HEK293 (cell line): ENCODE results near the gene FBXL4.

Experiments used
- CTCF ChIA-PET: fragments of 350-600 bp; formaldehyde crosslinking; extraction: SDS; loops from one replicate; lab custom pipeline; 2021; ENCODE audit warnings: antibody characterized with exemption; lab: Yijun Ruan, JAX
- POLR2A ChIA-PET: fragments of 300-600 bp; formaldehyde crosslinking; extraction: SDS; loops from one replicate; lab custom pipeline; 2020; ENCODE audit warnings: antibody characterized with exemption, inconsistent platforms; lab: Yijun Ruan, JAX
- H3K27ac ChIP-seq: fragments of 200-500 bp; sonication (Bioruptor generic); 2 replicates; pipeline ENCODE4 v1.5.1; 2014; ENCODE audit warnings: low read depth, low read length, control low read depth, inconsistent platforms; ENCODE audit errors: extremely low read depth
- H3K36me3 ChIP-seq, 2 experiments: fragments of 200-500 bp in 1 of 2; sonication (Bioruptor generic) in 1 of 2; 1 replicate in 1 of 2; 2 replicates in 1 of 2; pipeline ENCODE4 v1.5.1; 2014 to 2017; ENCODE audit warnings: inconsistent platforms in 2 of 2, low read length in 2 of 2; ENCODE audit not compliant: control insufficient read depth in 2 of 2, insufficient read depth in 1 of 2
- H3K4me1 ChIP-seq: fragments of 200-500 bp; sonication (Bioruptor generic); 2 replicates; pipeline ENCODE4 v1.5.1; 2014; ENCODE audit warnings: mild to moderate bottlenecking, low read length, inconsistent platforms; ENCODE audit not compliant: control insufficient read depth, insufficient read depth
- H3K4me3 ChIP-seq: 2 replicates; pipeline ENCODE4 v1.5.1; 2011; ENCODE audit warnings: low read depth, mild to moderate bottlenecking, control low read depth, low read length, moderate library complexity
- H3K9me3 ChIP-seq: fragments of 200-500 bp; sonication (Bioruptor generic); 2 replicates; pipeline ENCODE4 v1.5.1; 2014; ENCODE audit warnings: low read depth, low read length, inconsistent platforms; ENCODE audit not compliant: control insufficient read depth, insufficient read depth
- EGR2 ChIP-seq: fragments of 450-650 bp; formaldehyde crosslinking; IDR thresholded peaks from 2 replicates; pipeline ENCODE4 v1.5.1; 2016; ENCODE audit warnings: low read depth, missing biosample characterization, missing genetic modification characterization
- REPIN1 ChIP-seq: fragments of 450-650 bp; formaldehyde crosslinking; IDR thresholded peaks from 2 replicates; pipeline ENCODE4 v1.5.1; 2017; ENCODE audit warnings: missing biosample characterization, missing genetic modification characterization, low read depth
- SETDB1 ChIP-seq: IDR thresholded peaks from one replicate; pipeline ENCODE4 v1.6.1; 2017; ENCODE audit warnings: mild to moderate bottlenecking, low read length, moderate library complexity, mixed read lengths; ENCODE audit not compliant: insufficient read length
- TRIM28 ChIP-seq: IDR thresholded peaks from 2 replicates; pipeline ENCODE4 v1.6.1; 2011; ENCODE audit warnings: low read length, control low read depth, borderline replicate concordance
- ZNF114 ChIP-seq: fragments of 450-650 bp; formaldehyde crosslinking; IDR thresholded peaks from 2 replicates; pipeline ENCODE4 v1.5.0; 2017; ENCODE audit warnings: missing biosample characterization, missing genetic modification characterization
- ZNF335 ChIP-seq: fragments of 450-650 bp; formaldehyde crosslinking; conservative IDR thresholded peaks from 2 replicates; pipeline ENCODE4 v1.5.1; 2016; ENCODE audit warnings: missing biosample characterization, missing genetic modification characterization
- ZNF501 ChIP-seq: fragments of 450-650 bp; formaldehyde crosslinking; IDR thresholded peaks from 2 replicates; pipeline ENCODE4 v1.5.1; 2016; ENCODE audit warnings: missing biosample characterization, missing genetic modification characterization
- ZNF529 ChIP-seq: fragments of 450-650 bp; formaldehyde crosslinking; IDR thresholded peaks from 2 replicates; pipeline ENCODE4 v1.5.1; 2017; ENCODE audit warnings: missing genetic modification characterization, missing biosample characterization; ENCODE audit not compliant: insufficient replicate concordance
- ZNF600 ChIP-seq: fragments of 450-650 bp; formaldehyde crosslinking; IDR thresholded peaks from 2 replicates; pipeline ENCODE4 v1.5.1; 2016; ENCODE audit warnings: missing biosample characterization, missing genetic modification characterization
- ZNF664 ChIP-seq: fragments of 450-650 bp; formaldehyde crosslinking; IDR thresholded peaks from 2 replicates; pipeline ENCODE4 v1.5.1; 2016; ENCODE audit warnings: missing biosample characterization, missing genetic modification characterization
- ZSCAN30 ChIP-seq: fragments of 450-650 bp; IDR thresholded peaks from 2 replicates; pipeline ENCODE4 v1.5.1; 2018; ENCODE audit warnings: missing biosample characterization, mild to moderate bottlenecking, missing genetic modification characterization, moderate library complexity
- TF ChIP-seq, protein P1 (sequence below): fragments of 450-650 bp; formaldehyde crosslinking; IDR thresholded peaks from 2 replicates; pipeline ENCODE4 v1.5.1; 2016; ENCODE audit warnings: missing biosample characterization, missing genetic modification characterization, borderline replicate concordance
- TF ChIP-seq, protein P2 (sequence below): fragments of 450-650 bp; formaldehyde crosslinking; IDR thresholded peaks from 2 replicates; pipeline ENCODE4 v1.5.1; 2016; ENCODE audit warnings: missing biosample characterization, missing genetic modification characterization
- TF ChIP-seq, protein P3 (sequence below): fragments of 450-650 bp; formaldehyde crosslinking; IDR thresholded peaks from 2 replicates; pipeline ENCODE4 v1.5.1; 2016; ENCODE audit warnings: missing biosample characterization, missing genetic modification characterization
- TF ChIP-seq, protein P4 (sequence below): fragments of 450-650 bp; formaldehyde crosslinking; IDR thresholded peaks from 2 replicates; pipeline ENCODE4 v1.5.1; 2017; ENCODE audit warnings: missing biosample characterization, missing genetic modification characterization

The FBXL4 gene

DNA sequence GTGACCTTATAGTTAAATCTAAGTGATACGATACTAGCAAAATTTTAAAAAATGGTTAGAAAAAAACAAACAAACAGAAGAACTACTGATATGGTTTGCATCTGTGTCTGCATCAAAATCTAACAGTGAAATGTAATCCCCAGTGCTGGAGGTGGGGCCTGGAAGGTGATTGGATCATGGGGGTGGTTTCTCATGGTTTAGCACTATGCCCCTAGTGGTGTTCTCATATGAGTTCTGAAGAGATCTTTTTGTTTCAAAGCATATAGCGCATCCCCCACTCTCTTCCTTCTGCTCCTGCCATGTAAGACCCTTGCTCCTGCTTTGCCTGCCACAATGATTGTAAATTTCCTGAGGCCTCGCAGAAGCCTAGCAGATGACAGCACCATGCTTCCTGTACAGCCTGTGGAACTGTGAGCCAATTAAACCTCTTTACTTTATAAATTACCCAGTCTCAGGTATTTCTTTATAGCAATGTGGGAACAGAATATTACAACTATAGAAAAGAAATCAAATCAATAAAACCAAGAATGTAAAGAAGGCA, 5.4 kb downstream of the FBXL4 start:
- peak; percentile 73; the same call in 1 of the 2 replicates for TF ChIP-seq TRIM28
- no peak for TF ChIP-seq REPIN1 (tag by site-specific recombination)
- peak; percentile 78 for TF ChIP-seq SETDB1
- ChIA-PET CTCF (no interaction called here), POLR2A (no interaction called here)
- Histone ChIP-seq H3K4me1 (peaks cover 12% of the 10 kb centered on the region), H3K9me3 (no peaks in the 10 kb centered on the region), H3K4me3 (no peak overlapping the region), H3K27ac (no peak overlapping the region), H3K36me3 (no peaks in the 10 kb centered on the region)

DNA sequence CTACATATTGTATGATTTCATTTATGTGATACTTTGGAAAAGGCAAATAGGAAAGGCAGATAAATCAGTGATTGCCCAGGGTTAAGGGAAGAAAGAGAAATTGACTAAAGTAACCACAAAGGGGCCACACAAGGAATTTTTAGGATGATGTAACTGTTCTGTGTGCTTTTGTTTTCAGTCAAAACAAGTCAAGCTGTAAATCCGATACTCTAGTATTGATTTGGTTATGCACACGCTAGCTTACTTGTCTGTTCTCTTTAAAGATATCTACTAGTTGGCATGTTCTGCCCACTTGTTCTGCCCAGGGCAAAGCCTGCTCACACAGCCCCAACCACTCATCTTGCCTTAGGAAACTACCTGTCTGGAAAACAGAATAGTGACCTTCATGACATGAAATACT, 6.4 kb downstream of the FBXL4 start:
- CTCF ChIA-PET, result interaction anchor here (0.7 kb wide), 1 partner anchor 52 kb away, joined by 3 read pairs; no protein-coding TSS in a partner anchor
- H3K27ac ChIP-seq, result no peak overlapping the region
- TF ChIP-seq ZNF335 (tag by site-specific recombination) (peak; percentile 42), ZNF600 (tag by site-specific recombination) (0 out of 2 replicates have a peak, but pooled peaks have one; percentile 35), ZNF529 (no peak)
- TF ChIP-seq, all 188 proteins: peak for 2
- Histone ChIP-seq H3K36me3 (no peaks in the 10 kb centered on the region), H3K9me3 (no peaks in the 10 kb centered on the region), H3K4me1 (peaks cover 12% of the 10 kb centered on the region), H3K4me3 (no peak overlapping the region; the same call in 1 of the 2 replicates)
- POLR2A ChIA-PET, result no interaction called here

DNA sequence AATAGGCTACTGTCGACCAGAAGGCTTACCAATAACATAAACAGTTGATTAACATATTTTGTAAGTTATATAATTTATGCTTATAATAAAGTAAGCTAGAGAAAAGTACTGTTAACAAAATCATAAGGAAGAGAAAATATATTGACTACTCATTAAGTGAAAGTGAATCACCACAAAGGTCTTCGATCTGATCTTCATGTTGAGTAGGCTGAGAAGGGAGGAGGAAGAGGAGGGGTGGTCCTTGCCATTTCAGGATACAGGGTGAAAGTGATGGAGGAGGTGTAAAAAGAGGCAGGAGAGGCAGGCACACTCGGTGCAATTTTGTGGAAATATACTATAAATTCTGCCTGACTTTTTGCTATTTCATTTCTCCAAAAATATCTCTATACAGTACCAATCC, 10.4 kb downstream of the FBXL4 start:
- H3K4me1 ChIP-seq, result no peaks in the 10 kb centered on the region
- H3K4me3 ChIP-seq, result no peak overlapping the region
- H3K36me3 ChIP-seq, result no peaks in the 10 kb centered on the region
- CTCF ChIA-PET, result interaction anchor here (0.7 kb wide), 2 partner anchors 147 to 218 kb away, joined by 4 to 5 read pairs; no protein-coding TSS in a partner anchor
- no peak overlapping the region for H3K27ac ChIP-seq
- TF ChIP-seq, protein P1, sequence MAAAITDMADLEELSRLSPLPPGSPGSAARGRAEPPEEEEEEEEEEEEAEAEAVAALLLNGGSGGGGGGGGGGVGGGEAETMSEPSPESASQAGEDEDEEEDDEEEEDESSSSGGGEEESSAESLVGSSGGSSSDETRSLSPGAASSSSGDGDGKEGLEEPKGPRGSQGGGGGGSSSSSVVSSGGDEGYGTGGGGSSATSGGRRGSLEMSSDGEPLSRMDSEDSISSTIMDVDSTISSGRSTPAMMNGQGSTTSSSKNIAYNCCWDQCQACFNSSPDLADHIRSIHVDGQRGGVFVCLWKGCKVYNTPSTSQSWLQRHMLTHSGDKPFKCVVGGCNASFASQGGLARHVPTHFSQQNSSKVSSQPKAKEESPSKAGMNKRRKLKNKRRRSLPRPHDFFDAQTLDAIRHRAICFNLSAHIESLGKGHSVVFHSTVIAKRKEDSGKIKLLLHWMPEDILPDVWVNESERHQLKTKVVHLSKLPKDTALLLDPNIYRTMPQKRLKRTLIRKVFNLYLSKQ, result no peak
- TF ChIP-seq ZSCAN30 (tag by site-specific recombination) (no peak), ZNF664 (tag by site-specific recombination) (no peak), ZNF501 (no peak), ZNF114 (tag by site-specific recombination) (no peak), EGR2 (tag by site-specific recombination) (no peak)
- TF ChIP-seq, protein P2, sequence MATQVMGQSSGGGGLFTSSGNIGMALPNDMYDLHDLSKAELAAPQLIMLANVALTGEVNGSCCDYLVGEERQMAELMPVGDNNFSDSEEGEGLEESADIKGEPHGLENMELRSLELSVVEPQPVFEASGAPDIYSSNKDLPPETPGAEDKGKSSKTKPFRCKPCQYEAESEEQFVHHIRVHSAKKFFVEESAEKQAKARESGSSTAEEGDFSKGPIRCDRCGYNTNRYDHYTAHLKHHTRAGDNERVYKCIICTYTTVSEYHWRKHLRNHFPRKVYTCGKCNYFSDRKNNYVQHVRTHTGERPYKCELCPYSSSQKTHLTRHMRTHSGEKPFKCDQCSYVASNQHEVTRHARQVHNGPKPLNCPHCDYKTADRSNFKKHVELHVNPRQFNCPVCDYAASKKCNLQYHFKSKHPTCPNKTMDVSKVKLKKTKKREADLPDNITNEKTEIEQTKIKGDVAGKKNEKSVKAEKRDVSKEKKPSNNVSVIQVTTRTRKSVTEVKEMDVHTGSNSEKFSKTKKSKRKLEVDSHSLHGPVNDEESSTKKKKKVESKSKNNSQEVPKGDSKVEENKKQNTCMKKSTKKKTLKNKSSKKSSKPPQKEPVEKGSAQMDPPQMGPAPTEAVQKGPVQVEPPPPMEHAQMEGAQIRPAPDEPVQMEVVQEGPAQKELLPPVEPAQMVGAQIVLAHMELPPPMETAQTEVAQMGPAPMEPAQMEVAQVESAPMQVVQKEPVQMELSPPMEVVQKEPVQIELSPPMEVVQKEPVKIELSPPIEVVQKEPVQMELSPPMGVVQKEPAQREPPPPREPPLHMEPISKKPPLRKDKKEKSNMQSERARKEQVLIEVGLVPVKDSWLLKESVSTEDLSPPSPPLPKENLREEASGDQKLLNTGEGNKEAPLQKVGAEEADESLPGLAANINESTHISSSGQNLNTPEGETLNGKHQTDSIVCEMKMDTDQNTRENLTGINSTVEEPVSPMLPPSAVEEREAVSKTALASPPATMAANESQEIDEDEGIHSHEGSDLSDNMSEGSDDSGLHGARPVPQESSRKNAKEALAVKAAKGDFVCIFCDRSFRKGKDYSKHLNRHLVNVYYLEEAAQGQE (tag by site-specific recombination), result no peak
- TF ChIP-seq, protein P3, sequence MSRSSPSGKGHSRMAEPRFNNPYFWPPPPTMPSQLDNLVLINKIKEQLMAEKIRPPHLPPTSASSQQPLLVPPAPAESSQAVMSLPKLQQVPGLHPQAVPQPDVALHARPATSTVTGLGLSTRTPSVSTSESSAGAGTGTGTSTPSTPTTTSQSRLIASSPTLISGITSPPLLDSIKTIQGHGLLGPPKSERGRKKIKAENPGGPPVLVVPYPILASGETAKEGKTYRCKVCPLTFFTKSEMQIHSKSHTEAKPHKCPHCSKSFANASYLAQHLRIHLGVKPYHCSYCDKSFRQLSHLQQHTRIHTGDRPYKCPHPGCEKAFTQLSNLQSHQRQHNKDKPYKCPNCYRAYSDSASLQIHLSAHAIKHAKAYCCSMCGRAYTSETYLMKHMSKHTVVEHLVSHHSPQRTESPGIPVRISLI (tag by site-specific recombination), result no peak
- TF ChIP-seq, protein P4, sequence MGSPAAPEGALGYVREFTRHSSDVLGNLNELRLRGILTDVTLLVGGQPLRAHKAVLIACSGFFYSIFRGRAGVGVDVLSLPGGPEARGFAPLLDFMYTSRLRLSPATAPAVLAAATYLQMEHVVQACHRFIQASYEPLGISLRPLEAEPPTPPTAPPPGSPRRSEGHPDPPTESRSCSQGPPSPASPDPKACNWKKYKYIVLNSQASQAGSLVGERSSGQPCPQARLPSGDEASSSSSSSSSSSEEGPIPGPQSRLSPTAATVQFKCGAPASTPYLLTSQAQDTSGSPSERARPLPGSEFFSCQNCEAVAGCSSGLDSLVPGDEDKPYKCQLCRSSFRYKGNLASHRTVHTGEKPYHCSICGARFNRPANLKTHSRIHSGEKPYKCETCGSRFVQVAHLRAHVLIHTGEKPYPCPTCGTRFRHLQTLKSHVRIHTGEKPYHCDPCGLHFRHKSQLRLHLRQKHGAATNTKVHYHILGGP (tag by site-specific recombination), result no peak
- POLR2A ChIA-PET, result interaction anchor here (0.7 kb wide), 1 partner anchor 1269 kb away, joined by 4 read pairs; no protein-coding TSS in a partner anchor
- H3K9me3 ChIP-seq, result no peaks in the 10 kb centered on the region
